ENCODE results near the gene TSSC4.

DNA sequence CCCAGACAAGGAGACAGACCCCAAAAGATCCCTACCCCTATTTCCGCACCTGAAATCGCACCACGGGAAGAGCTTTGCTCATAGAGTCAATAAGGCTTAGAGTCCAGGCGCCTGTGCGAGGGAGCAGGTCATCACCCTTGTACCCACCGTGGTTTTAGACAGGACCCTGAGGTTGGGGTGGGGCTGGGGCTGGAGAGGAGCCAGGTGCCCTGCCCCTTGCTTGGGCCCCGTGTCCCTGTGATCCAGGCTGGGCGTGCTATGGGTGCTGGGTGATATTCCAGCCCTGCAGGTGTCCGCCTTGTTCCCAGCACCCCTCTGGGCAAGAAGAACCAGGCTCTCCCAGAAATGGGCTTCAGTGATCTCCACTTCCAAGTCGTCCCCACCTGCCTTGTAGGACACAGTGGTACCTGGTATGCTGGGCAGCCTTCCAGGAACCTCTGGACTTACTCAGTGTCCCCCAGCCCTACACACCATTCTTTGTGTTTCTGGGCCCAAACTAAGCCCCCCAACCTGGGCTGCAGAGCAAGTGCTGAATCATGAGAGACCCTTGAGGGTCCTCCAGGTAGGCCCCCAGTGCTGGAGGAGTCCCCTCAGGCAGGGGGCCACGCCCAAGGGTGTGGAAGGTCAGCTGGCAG, 18.9 kb upstream of the TSSC4 start:
- TF ChIP-seq ZBTB7A (IDR thresholded peaks at IDR 0.05; ENCODE audit: low read depth), result no peak
- TF ChIP-seq TAF1 (IDR thresholded peaks at IDR 0.05; ENCODE audit: low read depth), result no peak
- TF ChIP-seq, protein P1, sequence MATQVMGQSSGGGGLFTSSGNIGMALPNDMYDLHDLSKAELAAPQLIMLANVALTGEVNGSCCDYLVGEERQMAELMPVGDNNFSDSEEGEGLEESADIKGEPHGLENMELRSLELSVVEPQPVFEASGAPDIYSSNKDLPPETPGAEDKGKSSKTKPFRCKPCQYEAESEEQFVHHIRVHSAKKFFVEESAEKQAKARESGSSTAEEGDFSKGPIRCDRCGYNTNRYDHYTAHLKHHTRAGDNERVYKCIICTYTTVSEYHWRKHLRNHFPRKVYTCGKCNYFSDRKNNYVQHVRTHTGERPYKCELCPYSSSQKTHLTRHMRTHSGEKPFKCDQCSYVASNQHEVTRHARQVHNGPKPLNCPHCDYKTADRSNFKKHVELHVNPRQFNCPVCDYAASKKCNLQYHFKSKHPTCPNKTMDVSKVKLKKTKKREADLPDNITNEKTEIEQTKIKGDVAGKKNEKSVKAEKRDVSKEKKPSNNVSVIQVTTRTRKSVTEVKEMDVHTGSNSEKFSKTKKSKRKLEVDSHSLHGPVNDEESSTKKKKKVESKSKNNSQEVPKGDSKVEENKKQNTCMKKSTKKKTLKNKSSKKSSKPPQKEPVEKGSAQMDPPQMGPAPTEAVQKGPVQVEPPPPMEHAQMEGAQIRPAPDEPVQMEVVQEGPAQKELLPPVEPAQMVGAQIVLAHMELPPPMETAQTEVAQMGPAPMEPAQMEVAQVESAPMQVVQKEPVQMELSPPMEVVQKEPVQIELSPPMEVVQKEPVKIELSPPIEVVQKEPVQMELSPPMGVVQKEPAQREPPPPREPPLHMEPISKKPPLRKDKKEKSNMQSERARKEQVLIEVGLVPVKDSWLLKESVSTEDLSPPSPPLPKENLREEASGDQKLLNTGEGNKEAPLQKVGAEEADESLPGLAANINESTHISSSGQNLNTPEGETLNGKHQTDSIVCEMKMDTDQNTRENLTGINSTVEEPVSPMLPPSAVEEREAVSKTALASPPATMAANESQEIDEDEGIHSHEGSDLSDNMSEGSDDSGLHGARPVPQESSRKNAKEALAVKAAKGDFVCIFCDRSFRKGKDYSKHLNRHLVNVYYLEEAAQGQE (IDR thresholded peaks at IDR 0.05; ENCODE audit: low read depth), result no peak
- TF ChIP-seq, protein P2, sequence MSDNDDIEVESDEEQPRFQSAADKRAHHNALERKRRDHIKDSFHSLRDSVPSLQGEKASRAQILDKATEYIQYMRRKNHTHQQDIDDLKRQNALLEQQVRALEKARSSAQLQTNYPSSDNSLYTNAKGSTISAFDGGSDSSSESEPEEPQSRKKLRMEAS (IDR thresholded peaks at IDR 0.05), result no peak
- no peak for TF ChIP-seq CEBPB (IDR thresholded peaks at IDR 0.05)
- no peak for TF ChIP-seq YY1 (IDR thresholded peaks at IDR 0.05; ENCODE audit: low read depth)
- TF ChIP-seq RAD21 (IDR thresholded peaks at IDR 0.05; ENCODE audit: low read depth), result no peak
- no peak for TF ChIP-seq EP300 (IDR thresholded peaks at IDR 0.05; ENCODE audit: borderline replicate concordance)
- TF ChIP-seq TEAD4 (IDR thresholded peaks at IDR 0.05), result no peak
